GM12873 (cell line): ENCODE measurements around the gene DDX41.

Experiments
- TF ChIP-seq, protein P1 (sequence below): IDR thresholded peaks from 2 replicates; pipeline ENCODE4 v1.5.1; 2012; ENCODE audit warnings: low read depth, mild to moderate bottlenecking, moderate library complexity, low read length, control low read depth; ENCODE audit not compliant: insufficient read depth; ENCODE audit errors: missing control alignments

Gene DDX41

DNA sequence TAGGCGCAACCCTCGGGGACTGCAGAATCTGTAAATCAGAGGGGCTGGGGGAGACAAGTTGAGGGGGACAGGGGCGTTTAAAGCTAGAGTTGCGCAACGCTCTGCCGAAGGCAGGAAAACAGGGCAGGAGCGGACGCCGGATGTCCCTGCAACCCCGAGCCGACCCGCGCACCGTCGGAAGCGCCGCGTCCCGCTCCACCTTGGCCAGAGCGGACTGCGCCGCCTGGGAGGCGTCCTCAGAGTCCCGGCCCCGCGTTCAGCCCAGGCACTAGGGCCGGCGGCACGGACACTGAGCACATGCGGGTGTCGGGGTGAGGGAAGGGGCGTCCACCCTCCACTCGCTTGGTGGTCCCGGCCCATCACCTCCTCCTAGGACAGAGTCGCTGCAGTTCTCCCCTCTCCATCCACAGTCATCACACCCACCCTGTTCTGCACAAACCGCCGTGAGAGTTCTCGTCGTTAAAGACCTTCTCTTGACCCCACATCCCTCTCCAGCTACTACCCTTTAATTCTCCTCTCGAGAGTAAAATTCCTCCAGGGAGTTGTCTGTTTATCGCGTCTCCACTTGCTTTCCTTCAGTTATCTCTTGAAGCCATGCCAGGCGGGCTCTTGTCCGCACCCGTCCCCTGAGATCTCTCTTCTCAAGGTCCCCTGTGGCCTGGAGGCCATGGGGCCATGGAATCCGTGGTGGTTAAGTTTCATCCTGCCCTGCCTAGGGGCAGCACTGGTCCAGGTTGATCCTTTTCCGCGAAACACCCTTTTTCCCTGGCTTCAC is 18.6 kb downstream of the DDX41 start:
- TF ChIP-seq, protein P1, sequence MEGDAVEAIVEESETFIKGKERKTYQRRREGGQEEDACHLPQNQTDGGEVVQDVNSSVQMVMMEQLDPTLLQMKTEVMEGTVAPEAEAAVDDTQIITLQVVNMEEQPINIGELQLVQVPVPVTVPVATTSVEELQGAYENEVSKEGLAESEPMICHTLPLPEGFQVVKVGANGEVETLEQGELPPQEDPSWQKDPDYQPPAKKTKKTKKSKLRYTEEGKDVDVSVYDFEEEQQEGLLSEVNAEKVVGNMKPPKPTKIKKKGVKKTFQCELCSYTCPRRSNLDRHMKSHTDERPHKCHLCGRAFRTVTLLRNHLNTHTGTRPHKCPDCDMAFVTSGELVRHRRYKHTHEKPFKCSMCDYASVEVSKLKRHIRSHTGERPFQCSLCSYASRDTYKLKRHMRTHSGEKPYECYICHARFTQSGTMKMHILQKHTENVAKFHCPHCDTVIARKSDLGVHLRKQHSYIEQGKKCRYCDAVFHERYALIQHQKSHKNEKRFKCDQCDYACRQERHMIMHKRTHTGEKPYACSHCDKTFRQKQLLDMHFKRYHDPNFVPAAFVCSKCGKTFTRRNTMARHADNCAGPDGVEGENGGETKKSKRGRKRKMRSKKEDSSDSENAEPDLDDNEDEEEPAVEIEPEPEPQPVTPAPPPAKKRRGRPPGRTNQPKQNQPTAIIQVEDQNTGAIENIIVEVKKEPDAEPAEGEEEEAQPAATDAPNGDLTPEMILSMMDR = no peak

DNA sequence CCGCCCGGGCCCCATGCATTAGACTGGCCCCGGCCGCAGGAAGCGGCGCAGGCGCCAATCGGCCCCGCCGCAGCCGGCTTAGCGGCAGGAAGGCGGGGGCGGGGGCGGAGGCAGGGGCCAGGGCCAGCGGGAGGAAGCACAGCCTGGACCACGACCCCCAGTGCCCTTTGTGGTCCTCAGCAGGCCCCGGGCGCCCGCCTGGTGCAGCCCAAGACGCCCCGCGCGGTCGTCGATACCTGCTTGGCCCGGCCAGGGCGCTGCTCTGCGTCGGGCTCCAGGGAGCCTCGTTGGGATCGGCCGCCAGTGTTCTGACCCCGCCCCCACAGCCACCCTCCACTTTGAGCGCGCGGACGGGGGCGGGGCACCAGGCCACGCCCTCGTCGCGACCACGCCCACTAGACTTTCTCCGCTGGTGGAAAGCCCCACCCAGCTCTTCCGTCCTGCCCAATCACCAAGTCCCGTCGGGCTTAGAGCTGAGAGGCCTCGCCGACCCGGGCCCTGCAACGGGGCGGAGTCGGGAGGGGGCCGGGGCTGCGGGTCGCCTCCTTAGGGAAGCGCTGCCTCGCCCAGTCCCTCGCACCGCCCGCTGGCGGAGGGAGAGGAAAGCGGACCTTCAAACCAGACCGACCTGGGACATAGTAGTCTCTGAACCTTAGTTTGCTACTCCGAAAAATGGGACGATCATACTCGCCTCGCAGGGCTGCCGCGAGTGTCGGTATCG is 19.3 kb downstream of the DDX41 start, which contains the start of gene PDLIM7:
PDLIM7 (minus strand) TSS at position 313 of the 721 bp plus-strand sequence. CDS start 1,092 bp downstream, outside the sequence.
- TF ChIP-seq, protein P1 = no peak

- TF ChIP-seq, protein P1 = no peak
These were observed 20.0 kb downstream of the DDX41 start for GRCh38 chr5:177496727-177497291.

- TF ChIP-seq, protein P1 = peak; percentile 37
These were observed 20.6 kb downstream of the DDX41 start for GRCh38 chr5:177496070-177496726.

- TF ChIP-seq, protein P1 = no peak
These were observed 21.3 kb downstream of the DDX41 start for GRCh38 chr5:177495243-177496060.

- TF ChIP-seq, protein P1 = peak; percentile 22
These were observed 22.2 kb downstream of the DDX41 start for GRCh38 chr5:177494346-177495195.
